Endothelial cell of umbilical vein (primary cell): ENCODE measurements around the gene MUC4.

Experiments
- EZH2 ChIP-seq: IDR thresholded peaks from 2 replicates; pipeline ENCODE4 v1.6.1; 2012; ENCODE audit warnings: borderline replicate concordance, low read depth, mild to moderate bottlenecking, moderate library complexity, low read length, inconsistent platforms; ENCODE audit not compliant: severe bottlenecking
- POLR2A ChIP-seq: IDR thresholded peaks from 2 replicates; pipeline ENCODE4 v1.6.1; 2012; ENCODE audit warnings: low read depth, mild to moderate bottlenecking, control low read depth, low read length
- POLR2AphosphoS5 ChIP-seq: IDR thresholded peaks from 2 replicates; pipeline ENCODE4 v1.6.1; 2012; ENCODE audit warnings: low read depth, mild to moderate bottlenecking, control low read depth, low read length, moderate library complexity; ENCODE audit not compliant: insufficient read depth
- TF ChIP-seq, protein P1 (sequence below), 2 donors: IDR thresholded peaks; 1 replicate in 1 of 2; 2 replicates in 1 of 2; pipeline ENCODE4 v1.5.1; 2011; ENCODE audit warnings: low read length in 2 of 2, mild to moderate bottlenecking in 2 of 2, moderate library complexity in 2 of 2, control low read depth in 1 of 2, inconsistent platforms in 1 of 2, low read depth in 1 of 2; ENCODE audit not compliant: insufficient read depth in 1 of 2; ENCODE audit errors: extremely low read depth in 1 of 2

DNA sequence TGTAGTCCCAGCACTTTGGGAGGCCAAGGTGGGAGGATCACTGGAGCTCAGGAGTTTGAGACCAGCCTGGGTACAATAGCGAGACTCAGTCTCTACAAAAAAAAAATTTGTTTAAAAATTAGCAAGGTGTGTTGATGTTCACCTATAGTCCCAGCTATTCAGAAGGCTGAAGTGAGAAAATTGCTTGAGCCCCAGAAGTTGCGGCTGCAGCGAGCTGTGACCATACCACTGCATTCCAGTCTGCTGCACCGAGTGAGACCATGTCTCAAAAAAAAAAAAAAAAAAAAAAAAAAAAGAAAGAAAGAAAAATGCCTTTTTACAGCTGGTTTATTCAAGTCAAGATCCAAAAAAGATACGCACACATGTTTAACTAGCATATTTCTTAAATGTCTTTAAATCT is 108.0 kb downstream of the MUC4 start:
- no peak for TF ChIP-seq POLR2A
- TF ChIP-seq, protein P1, sequence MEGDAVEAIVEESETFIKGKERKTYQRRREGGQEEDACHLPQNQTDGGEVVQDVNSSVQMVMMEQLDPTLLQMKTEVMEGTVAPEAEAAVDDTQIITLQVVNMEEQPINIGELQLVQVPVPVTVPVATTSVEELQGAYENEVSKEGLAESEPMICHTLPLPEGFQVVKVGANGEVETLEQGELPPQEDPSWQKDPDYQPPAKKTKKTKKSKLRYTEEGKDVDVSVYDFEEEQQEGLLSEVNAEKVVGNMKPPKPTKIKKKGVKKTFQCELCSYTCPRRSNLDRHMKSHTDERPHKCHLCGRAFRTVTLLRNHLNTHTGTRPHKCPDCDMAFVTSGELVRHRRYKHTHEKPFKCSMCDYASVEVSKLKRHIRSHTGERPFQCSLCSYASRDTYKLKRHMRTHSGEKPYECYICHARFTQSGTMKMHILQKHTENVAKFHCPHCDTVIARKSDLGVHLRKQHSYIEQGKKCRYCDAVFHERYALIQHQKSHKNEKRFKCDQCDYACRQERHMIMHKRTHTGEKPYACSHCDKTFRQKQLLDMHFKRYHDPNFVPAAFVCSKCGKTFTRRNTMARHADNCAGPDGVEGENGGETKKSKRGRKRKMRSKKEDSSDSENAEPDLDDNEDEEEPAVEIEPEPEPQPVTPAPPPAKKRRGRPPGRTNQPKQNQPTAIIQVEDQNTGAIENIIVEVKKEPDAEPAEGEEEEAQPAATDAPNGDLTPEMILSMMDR (IDR thresholded peaks at IDR 0.05; ENCODE audit: extremely low read depth in 1 of 2, insufficient read depth in 1 of 2, low read depth in 1 of 2, low read length in 2 of 2) = no peak
- TF ChIP-seq POLR2AphosphoS5 = no peak
- TF ChIP-seq EZH2 = no peak
